T-helper 1 cell treated with Interleukin-12 subunit alpha and Interleukin-12 subunit beta and Interleukin-4 antibody, amounts not matched to agents 30 μg/mL and 1 μg/mL, for 36 hours (primary cell): ENCODE results near the gene VCY1B.
"Not testable (repeated sequence)": the region's sequence is repeated elsewhere in the genome, so short reads cannot be mapped to it uniquely, and the experiment has no call there.

Source experiments
- H3K27ac Mint-ChIP-seq: one replicate; pipeline ENCODE4 v1.8.0; 2021; ENCODE audit warnings: mild to moderate bottlenecking, mixed read lengths
- H3K27me3 Mint-ChIP-seq: one replicate; pipeline ENCODE4 v1.8.0; 2021; ENCODE audit warnings: low read depth, mixed read lengths
- H3K36me3 Mint-ChIP-seq: one replicate; pipeline ENCODE4 v1.8.0; 2021; ENCODE audit warnings: low read depth, mixed read lengths
- H3K4me1 Mint-ChIP-seq: one replicate; pipeline ENCODE4 v1.8.0; 2021; ENCODE audit warnings: low read depth, mixed read lengths
- H3K4me3 Mint-ChIP-seq: one replicate; pipeline ENCODE4 v1.8.0; 2021; ENCODE audit warnings: mild to moderate bottlenecking, moderate library complexity, mixed read lengths
- H3K9me3 Mint-ChIP-seq: one replicate; pipeline ENCODE4 v1.8.0; 2021; ENCODE audit warnings: mixed read lengths

The VCY1B gene

GRCh38 chrY:14055927-14056326 lies at the start of gene VCY1B:
Gene VCY1B, plus strand, starts transcription at chrY:14056227. Its CDS starts 63 bp downstream, at chrY:14056290.
- not testable (repeated sequence) for H3K9me3 Mint-ChIP-seq, H3K27me3 Mint-ChIP-seq, H3K36me3 Mint-ChIP-seq, H3K4me1 Mint-ChIP-seq, H3K4me3 Mint-ChIP-seq, H3K27ac Mint-ChIP-seq

DNA sequence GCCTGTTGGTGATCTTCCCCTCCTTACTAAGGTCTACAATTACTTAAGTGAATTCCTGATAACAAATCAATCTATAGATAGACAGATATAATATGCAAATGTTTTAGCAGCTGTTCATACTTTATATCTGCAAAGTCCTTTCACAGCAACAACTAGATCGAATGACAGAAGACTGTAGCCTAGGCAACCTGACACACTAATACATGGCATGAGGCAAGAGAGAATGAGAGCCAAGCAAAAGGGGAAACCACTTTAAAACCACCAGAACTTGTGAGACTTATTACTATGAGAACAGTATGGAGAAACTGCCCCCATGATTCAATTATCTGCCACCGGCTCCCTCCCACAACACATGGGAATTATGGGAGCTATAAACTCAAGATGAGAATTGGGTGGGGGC lies 44.1 kb upstream of the VCY1B start:
- not testable (repeated sequence) for H3K27me3 Mint-ChIP-seq, H3K4me1 Mint-ChIP-seq, H3K9me3 Mint-ChIP-seq, H3K36me3 Mint-ChIP-seq, H3K27ac Mint-ChIP-seq, H3K4me3 Mint-ChIP-seq

GRCh38 chrY:14030395-14030794 lies 25.6 kb upstream of the VCY1B start:
- not testable (repeated sequence) for H3K9me3 Mint-ChIP-seq, H3K4me3 Mint-ChIP-seq, H3K27ac Mint-ChIP-seq, H3K27me3 Mint-ChIP-seq, H3K36me3 Mint-ChIP-seq, H3K4me1 Mint-ChIP-seq

- Mint-ChIP-seq H3K36me3 (no peaks in the 10 kb centered on the region), H3K27me3 (no peaks in the 10 kb centered on the region), H3K27ac (no peak overlapping the region), H3K4me3 (no peak overlapping the region), H3K4me1 (no peaks in the 10 kb centered on the region), H3K9me3 (no peaks in the 10 kb centered on the region)
Observed at GRCh38 chrY:14085877-14086276, 29.9 kb downstream of the VCY1B start.
